ENCODE measurements around the gene UBALD1. TPM values are rescaled to one million over a fixed set of nuclear protein-coding genes. Genes with fewer than 3 reads are reported as not detected.

UBALD1 gene
- total RNA-seq, 3 donors from 2014 or later (not counting 1 experiment from before 2014, with no cell fraction given): 40.8 to 54.4 (median 53.6) TPM

- ATAC-seq (peak in 2 of 3 donors; percentile 29 to 37), DNase-seq (no peak)
- peaks cover 18% of the 10 kb centered on the region for H3K4me1 ChIP-seq (ENCODE audit: control insufficient read depth, insufficient read depth, low read length)
- H3K9me3 ChIP-seq (ENCODE audit: control insufficient read depth, insufficient read depth, low read length): no peaks in the 10 kb centered on the region
- H3K27me3 ChIP-seq (ENCODE audit: control insufficient read depth, insufficient read depth, low read length): no peaks in the 10 kb centered on the region
- intact Hi-C loops (cut with micrococcal nuclease): no loop called here
- H3K4me3 ChIP-seq (ENCODE audit: low read length): no peak overlapping the region
- H3K36me3 Mint-ChIP-seq: no peaks in the 10 kb centered on the region
- H3K4me3 Mint-ChIP-seq: no peak overlapping the region
- peak overlapping the region; percentile 71 to 81 for H3K27ac Mint-ChIP-seq
- no peaks in the 10 kb centered on the region for H3K9me3 Mint-ChIP-seq
- H3K27ac ChIP-seq (ENCODE audit: low read length): peak overlapping the region; percentile 17
- WGBS (ENCODE audit: insufficient coverage): 87% methylated on average over 27 of the region's 27 CpGs
- peaks cover 26 to 31% of the 10 kb centered on the region in 2 donors for H3K4me1 Mint-ChIP-seq
- TF ChIP-seq CTCF (IDR thresholded peaks at IDR 0.05): no peak
- peaks cover 2% of the 10 kb centered on the region for H3K36me3 ChIP-seq (ENCODE audit: control insufficient read depth, insufficient read depth, low read length)
- no peaks in the 10 kb centered on the region for H3K27me3 Mint-ChIP-seq (ENCODE audit: low read depth in 2 of 2)
Observed at GRCh38 chr16:4639899-4640509, 25.3 kb upstream of the UBALD1 start.

- Histone ChIP-seq H3K27ac (ENCODE audit: low read length) (no peak overlapping the region), H3K9me3 (ENCODE audit: control insufficient read depth, insufficient read depth, low read length) (no peaks in the 10 kb centered on the region), H3K27me3 (ENCODE audit: control insufficient read depth, insufficient read depth, low read length) (no peaks in the 10 kb centered on the region), H3K4me3 (ENCODE audit: low read length) (no peak overlapping the region), H3K4me1 (ENCODE audit: control insufficient read depth, insufficient read depth, low read length) (peaks cover 18% of the 10 kb centered on the region), H3K36me3 (ENCODE audit: control insufficient read depth, insufficient read depth, low read length) (peaks cover 8% of the 10 kb centered on the region)
- DNase-seq (no peak), ATAC-seq (no peak)
- Mint-ChIP-seq H3K4me3 (no peak overlapping the region), H3K4me1 (peaks cover 26 to 37% of the 10 kb centered on the region in 2 donors), H3K9me3 (no peaks in the 10 kb centered on the region), H3K27ac (peak overlapping the region in 1 of 2 donors; percentile 26), H3K27me3 (ENCODE audit: low read depth in 2 of 2) (no peaks in the 10 kb centered on the region), H3K36me3 (no peaks in the 10 kb centered on the region)
- WGBS (ENCODE audit: insufficient coverage): 96% methylated on average over 21 of the region's 21 CpGs
- intact Hi-C loops (cut with micrococcal nuclease): no loop called here
- TF ChIP-seq CTCF (IDR thresholded peaks at IDR 0.05): no peak
Observed at GRCh38 chr16:4637501-4638166, 22.9 kb upstream of the UBALD1 start.

GRCh38 chr16:4636196-4636595 is 21.5 kb upstream of the UBALD1 start:
- no peak for ATAC-seq
- intact Hi-C loops (cut with micrococcal nuclease): no loop called here
- peaks cover 13% of the 10 kb centered on the region for H3K4me1 ChIP-seq (ENCODE audit: control insufficient read depth, insufficient read depth, low read length)
- no peak overlapping the region for H3K27ac ChIP-seq (ENCODE audit: low read length)
- H3K4me3 ChIP-seq (ENCODE audit: low read length): no peak overlapping the region
- no peaks in the 10 kb centered on the region for H3K27me3 ChIP-seq (ENCODE audit: control insufficient read depth, insufficient read depth, low read length)
- Mint-ChIP-seq H3K4me1 (peaks cover 24 to 34% of the 10 kb centered on the region in 2 donors), H3K9me3 (no peaks in the 10 kb centered on the region), H3K27ac (no peak overlapping the region), H3K36me3 (no peaks in the 10 kb centered on the region), H3K27me3 (ENCODE audit: low read depth in 2 of 2) (no peaks in the 10 kb centered on the region), H3K4me3 (no peak overlapping the region)
- no peak for TF ChIP-seq CTCF (IDR thresholded peaks at IDR 0.05)
- WGBS (ENCODE audit: insufficient coverage): 97% methylated on average over 13 of the region's 13 CpGs
- DNase-seq: no peak
- peaks cover 8% of the 10 kb centered on the region for H3K36me3 ChIP-seq (ENCODE audit: control insufficient read depth, insufficient read depth, low read length)
- no peaks in the 10 kb centered on the region for H3K9me3 ChIP-seq (ENCODE audit: control insufficient read depth, insufficient read depth, low read length)

All from natural killer cell (primary cell).